Activated CD4-positive, alpha-beta T cell treated with anti-CD3 and anti-CD28 coated beads, Interleukin-2, amount 50 U/mL, for 4 hours (primary cell): ENCODE data around the gene CLEC9A.

Experiments
- DNase-seq, 2 experiments: peaks; one replicate each; pipeline ENCODE4 v3.0.0-alpha.2; 2020

The CLEC9A gene

GRCh38 chr12:10067942-10068341 lies 37.5 kb downstream of the CLEC9A start:
- DNase-seq, result no peak

- DNase-seq, result no peak
Measured at GRCh38 chr12:10068644-10069043, 38.2 kb downstream of the CLEC9A start.

- DNase-seq, result no peak
Measured at GRCh38 chr12:10069099-10069498, 38.6 kb downstream of the CLEC9A start.

GRCh38 chr12:10069976-10070375 lies 39.5 kb downstream of the CLEC9A start:
- no peak for DNase-seq

GRCh38 chr12:10070380-10070779 lies 39.9 kb downstream of the CLEC9A start:
- no peak for DNase-seq

GRCh38 chr12:10072131-10072530 lies 41.6 kb downstream of the CLEC9A start:
- DNase-seq, result no peak

GRCh38 chr12:10073261-10073660 lies 42.8 kb downstream of the CLEC9A start:
- no peak for DNase-seq

- no peak for DNase-seq
Measured at GRCh38 chr12:10075451-10075850, 45.0 kb downstream of the CLEC9A start.

GRCh38 chr12:10082117-10082874 lies 51.8 kb downstream of the CLEC9A start:
- DNase-seq, result no peak

GRCh38 chr12:10084733-10085132 lies 54.3 kb downstream of the CLEC9A start:
- no peak for DNase-seq

GRCh38 chr12:10086387-10086786 lies 55.9 kb downstream of the CLEC9A start:
- DNase-seq, result no peak

GRCh38 chr12:10088031-10088430 lies 57.5 kb downstream of the CLEC9A start:
- no peak for DNase-seq

- DNase-seq, result no peak
Measured at GRCh38 chr12:10088955-10089900, 58.7 kb downstream of the CLEC9A start.

GRCh38 chr12:10094646-10095395 lies 64.3 kb downstream of the CLEC9A start:
- DNase-seq, result no peak

- DNase-seq, result no peak
Measured at GRCh38 chr12:10095971-10096370, 65.5 kb downstream of the CLEC9A start.

GRCh38 chr12:10097521-10097920 lies 67.0 kb downstream of the CLEC9A start:
- DNase-seq, result no peak

GRCh38 chr12:10098791-10099190 lies 68.3 kb downstream of the CLEC9A start, which contains the start of gene CLEC1A:
TSS of gene CLEC1A (minus strand) at chr12:10098985. CDS start at chr12:10098922, 63 bp downstream.
- no peak for DNase-seq

- no peak for DNase-seq
Measured at GRCh38 chr12:10101042-10101579, 70.6 kb downstream of the CLEC9A start.

- no peak for DNase-seq
Measured at GRCh38 chr12:10101648-10102220, 71.3 kb downstream of the CLEC9A start.

GRCh38 chr12:10102322-10102721 lies 71.8 kb downstream of the CLEC9A start:
- DNase-seq, result no peak

- DNase-seq, result no peak
Measured at GRCh38 chr12:10110256-10110844, 79.9 kb downstream of the CLEC9A start.

- DNase-seq, result no peak
Measured at GRCh38 chr12:10111451-10111850, 81.0 kb downstream of the CLEC9A start.
